CD4-positive, alpha-beta T cell treated with Interleukin-21 for 1 hour (primary cell): ENCODE data around the gene CENPB.
"Not testable (repeated sequence)": the region's sequence is repeated elsewhere in the genome, so short reads cannot be mapped to it uniquely, and the experiment has no call there.

Source experiments
- DNase-seq: peaks from one replicate; pipeline ENCODE4 v3.0.0-alpha.2; 2020

The CENPB gene

GRCh38 chr20:3808544-3808943 lies 22.0 kb upstream of the CENPB start:
- no peak for DNase-seq

DNA sequence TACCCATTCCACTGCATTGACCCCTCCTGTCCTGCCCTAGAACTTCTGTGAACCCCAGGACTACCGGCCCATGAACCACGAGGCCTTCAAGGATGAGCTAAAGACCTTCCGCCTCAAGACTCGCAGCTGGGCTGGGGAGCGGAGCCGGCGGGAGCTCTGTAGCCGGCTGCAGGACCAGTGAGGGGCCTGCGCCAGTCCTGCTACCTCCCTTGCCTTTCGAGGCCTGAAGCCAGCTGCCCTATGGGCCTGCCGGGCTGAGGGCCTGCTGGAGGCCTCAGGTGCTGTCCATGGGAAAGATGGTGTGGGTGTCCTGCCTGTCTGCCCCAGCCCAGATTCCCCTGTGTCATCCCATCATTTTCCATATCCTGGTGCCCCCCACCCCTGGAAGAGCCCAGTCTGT lies 18.2 kb upstream of the CENPB start:
- no peak for DNase-seq

DNA sequence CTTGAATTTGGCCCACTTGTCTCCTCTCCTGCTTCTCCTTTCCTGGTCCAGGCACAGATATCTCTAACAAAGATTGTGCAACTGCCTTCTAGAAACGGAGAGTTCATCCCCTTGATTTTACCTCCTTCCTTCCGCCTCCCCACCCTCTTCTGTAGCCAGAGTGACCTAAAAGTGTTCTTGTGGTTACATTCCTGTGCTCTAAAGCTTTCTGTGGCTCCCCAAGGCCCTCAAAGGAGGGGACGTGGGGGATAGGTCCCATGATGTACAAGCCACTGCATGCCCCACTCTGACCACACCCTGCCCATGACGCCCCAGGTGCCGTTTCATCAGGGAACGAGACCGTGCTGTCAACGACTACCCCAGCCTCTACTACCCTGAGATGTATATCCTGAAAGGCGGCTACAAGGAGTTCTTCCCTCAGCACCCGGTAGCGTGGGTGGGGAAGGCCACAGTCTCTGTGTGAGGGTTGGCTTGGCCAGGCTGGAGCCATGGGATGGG lies 17.8 kb upstream of the CENPB start:
- DNase-seq, result no peak

DNA sequence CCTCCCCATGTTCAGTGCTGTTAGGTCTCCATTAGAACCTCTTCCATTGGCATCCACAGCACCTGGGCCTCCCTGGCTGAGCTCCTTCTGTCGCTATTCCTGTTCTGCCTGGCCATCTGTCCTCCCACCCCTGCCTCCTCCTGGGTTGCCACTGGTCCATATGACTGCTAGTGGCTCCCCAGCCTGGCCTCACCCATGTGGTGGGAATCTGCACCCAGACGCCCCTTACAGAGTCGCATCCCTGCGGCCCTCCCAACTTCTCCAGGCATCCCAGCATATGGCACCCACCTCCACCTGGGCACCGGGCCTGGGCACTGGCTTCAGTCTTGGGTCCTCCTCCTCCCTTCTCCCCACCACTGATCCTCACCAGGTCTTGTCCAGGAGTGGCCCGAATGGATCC lies 17.3 kb upstream of the CENPB start:
- DNase-seq, result no peak

- no peak for DNase-seq
These were observed 16.7 kb upstream of the CENPB start for GRCh38 chr20:3803289-3803688.

DNA sequence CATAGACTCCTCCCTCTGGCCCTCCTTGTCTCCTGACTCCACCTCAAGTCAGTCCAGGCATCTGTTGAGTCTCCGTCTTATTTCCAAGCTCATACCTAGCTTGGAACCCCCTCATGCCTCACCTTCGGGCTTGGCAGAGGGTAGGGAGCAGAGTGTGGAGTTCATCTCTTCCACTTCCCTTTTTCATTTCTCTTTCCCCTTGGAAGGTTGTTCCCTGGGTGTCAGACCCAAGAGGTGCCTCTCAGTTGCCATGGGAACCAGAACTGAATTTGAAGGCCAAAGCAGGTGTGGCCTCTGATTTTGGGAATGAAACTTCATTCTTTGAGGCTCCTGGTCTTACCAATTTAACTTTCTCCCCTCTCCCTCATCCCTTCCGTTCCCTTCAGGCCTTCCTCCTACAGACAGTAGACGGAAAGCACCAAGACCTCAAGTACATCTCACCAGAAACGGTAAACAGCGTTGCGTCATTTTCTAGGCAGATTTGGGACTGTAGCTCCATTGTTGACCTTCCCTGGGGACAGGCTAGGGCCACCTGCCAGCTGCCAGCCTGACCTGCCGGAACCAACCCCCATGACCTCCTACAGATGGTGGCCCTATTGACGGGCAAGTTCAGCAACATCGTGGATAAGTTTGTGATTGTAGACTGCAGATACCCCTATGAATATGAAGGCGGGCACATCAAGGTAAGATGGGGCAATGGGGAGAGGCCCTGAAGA lies 16.1 kb upstream of the CENPB start:
- DNase-seq, result no peak

GRCh38 chr20:3801846-3802245 lies 15.3 kb upstream of the CENPB start:
- no peak for DNase-seq

- no peak for DNase-seq
These were observed 14.8 kb upstream of the CENPB start for GRCh38 chr20:3801299-3801698.

DNA sequence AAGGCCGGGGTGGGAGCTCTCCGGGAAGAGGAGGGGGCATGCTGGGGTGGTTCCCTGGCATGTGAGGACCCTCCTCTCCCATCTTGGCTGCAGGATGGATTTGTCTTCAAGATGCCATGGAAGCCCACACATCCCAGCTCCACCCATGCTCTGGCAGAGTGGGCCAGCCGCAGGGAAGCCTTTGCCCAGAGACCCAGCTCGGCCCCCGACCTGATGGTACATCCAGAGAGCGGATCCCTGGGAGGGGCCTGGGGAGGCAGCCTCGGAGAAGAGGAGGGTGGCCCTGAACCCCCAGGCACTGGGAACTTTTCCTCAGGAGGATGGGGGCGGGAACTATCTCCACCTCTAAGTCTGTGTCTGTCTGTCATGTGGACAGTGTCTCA lies 14.3 kb upstream of the CENPB start:
- DNase-seq, result no peak

DNA sequence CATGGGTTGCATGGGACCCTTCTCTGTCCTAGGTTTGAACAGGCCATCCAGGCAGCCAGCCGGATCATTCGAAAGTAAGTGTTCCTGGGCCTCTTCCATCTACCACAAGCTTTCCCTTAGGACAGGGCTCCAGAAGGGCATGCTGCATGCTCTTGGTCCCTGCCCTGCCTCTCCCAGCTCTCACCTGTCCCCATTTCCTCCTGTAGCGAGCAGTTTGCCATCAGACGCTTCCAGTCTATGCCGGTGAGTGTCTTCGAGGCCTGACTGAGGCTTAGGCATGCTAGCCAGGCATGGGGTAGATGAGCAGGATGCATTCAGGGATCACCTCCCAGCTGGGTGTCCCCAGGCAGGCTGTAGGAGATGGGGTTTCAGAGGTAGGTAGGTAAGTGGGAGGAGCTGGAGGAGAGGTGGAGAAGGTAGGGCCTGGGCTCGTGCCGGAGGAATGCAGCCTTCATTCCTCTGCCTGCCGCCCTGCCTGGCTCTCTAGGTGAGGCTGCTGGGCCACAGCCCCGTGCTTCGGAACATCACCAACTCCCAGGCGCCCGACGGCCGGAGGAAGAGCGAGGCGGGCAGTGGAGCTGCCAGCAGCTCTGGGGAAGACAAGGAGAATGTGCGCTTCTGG lies 13.8 kb upstream of the CENPB start:
- no peak for DNase-seq

GRCh38 chr20:3798908-3799248 lies 12.3 kb upstream of the CENPB start:
- DNase-seq, result no peak

DNA sequence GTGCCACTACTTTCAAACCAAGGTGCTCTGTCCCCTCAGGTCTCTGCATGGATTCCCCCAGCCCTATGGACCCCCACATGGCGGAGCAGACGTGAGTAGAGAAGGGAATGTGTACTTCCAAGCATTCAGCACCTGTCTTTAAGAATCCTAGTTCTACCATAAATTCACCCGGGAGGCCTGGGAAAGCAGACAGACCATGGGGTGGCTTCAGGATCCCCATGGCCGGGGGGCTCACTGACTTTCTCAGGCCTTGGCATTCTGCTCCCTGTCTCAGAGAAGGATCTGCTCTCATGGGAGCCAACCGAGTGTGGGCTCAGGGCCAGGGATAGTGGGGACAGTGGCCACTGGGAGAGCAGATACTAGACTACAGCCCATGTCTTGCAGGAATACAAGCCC lies 11.8 kb upstream of the CENPB start:
- DNase-seq, result no peak

DNA sequence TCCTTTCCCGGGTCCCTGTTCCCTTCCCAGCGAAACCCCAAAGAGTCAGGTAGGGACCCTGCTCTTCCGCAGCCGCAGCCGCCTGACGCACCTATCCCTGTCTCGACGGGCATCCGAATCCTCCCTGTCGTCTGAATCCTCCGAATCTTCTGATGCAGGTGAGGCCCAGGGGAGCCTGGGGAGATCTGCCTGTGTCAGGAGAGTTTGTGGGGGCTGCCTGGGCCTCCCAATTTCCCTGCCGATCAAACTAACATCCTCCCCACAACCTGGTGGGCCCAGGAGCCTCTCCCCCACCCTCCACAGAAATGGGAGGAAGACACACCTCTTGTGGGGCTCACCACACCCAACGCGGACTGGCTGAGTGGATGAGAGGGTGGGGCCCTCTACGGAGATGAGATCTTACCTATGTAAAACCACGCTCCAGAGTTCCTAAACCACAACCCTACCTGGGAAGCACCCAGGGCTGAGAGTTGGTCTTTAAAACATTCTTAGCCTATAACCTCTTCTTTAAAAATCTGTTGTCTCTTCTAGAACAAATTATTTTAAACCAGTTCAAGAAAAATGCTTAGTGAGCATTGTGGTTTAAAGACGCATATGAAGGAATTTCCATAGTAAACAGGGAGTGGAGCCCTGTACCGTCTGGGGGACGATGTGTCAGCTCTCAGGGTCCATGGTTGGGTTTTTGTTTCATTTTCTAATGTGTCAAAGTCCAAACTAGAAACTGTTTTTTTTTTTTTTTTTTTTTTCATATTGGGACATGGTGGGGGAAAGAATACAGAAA lies 11.2 kb upstream of the CENPB start:
- peak; percentile 63 for DNase-seq

GRCh38 chr20:3797226-3797545 lies 10.6 kb upstream of the CENPB start:
- DNase-seq, result no peak

GRCh38 chr20:3796477-3797225 lies 10.1 kb upstream of the CENPB start:
- no peak for DNase-seq

DNA sequence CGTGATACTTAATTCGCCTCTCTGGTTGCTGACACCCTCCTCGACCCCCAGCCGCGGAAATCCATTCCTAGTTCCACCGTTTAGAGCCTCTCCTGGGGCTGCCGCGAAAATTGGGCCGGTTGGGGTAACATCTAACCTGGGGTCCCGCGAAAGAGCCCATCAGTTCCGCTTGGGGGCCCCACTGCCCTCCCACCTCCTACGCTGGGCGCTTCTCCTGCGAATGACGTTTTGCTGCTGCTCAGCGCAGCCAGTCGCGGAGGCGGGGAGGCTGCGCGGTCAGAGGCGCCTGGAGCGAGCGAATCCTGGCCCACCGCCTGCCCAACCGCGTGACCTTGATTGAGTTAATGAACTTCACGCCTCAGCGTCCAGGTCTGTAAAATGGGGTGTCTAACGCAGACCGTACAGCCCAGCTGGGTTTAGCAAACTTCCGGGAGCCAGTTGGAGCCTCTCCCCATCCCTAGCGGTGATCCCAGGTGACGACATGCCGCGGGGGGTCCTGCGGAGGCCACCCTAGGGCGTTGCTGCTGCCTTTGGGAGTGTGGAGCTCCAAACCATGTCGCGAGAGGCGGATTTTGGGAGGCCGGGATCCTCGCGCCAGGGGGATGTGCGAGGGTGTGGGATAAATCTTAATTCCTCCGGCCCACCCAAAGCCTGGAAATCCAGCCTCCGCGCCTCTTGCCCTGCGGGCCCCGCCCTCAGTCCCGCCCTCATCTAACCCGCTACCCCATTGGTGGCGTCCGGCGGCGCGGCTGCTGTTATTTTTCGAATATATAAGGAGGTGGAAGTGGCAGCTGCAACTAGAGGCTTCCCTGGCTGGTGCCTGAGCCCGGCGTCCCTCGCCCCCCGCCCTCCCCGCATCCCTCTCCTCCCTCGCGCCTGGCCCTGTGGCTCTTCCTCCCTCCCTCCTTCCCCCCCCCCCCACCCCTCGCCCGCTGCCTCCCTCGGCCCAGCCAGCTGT lies 9.2 kb upstream of the CENPB start, which contains the start of gene CDC25B:
Gene CDC25B, plus strand, starts transcription at position 800 of the 958 bp plus-strand sequence. CDS start 222 bp downstream, outside the sequence.
- peak; percentile 91 for DNase-seq

- no peak for DNase-seq
These were observed 8.3 kb upstream of the CENPB start for GRCh38 chr20:3794701-3795420.

- not testable (repeated sequence) for DNase-seq
These were observed 7.6 kb upstream of the CENPB start for GRCh38 chr20:3794168-3794567.

GRCh38 chr20:3789201-3789600 lies 2.7 kb upstream of the CENPB start:
- DNase-seq, result not testable (repeated sequence)

DNA sequence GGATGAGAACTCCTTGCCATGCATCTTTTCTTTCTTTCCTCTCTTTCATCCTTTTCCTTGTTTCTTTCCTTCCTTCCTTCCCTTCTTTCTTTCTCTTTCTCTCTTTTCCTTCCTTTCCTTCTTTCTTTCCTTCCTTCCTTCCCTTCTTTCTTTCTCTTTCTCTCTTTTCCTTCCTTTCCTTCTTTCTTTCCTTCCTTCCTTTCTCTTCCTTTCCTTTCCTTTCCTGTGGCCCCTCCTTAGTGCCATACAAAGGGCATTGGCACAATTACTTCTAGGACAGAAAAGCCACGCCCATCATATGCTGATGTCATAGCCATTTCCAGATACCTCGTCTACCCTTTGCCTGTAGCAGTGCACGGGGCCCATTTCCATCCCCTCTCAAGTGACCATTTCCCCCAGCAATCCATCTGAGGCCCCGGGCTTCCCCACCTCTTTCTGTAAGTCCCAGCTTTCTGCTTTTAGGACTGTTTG lies 2.2 kb upstream of the CENPB start:
- no peak for DNase-seq

DNA sequence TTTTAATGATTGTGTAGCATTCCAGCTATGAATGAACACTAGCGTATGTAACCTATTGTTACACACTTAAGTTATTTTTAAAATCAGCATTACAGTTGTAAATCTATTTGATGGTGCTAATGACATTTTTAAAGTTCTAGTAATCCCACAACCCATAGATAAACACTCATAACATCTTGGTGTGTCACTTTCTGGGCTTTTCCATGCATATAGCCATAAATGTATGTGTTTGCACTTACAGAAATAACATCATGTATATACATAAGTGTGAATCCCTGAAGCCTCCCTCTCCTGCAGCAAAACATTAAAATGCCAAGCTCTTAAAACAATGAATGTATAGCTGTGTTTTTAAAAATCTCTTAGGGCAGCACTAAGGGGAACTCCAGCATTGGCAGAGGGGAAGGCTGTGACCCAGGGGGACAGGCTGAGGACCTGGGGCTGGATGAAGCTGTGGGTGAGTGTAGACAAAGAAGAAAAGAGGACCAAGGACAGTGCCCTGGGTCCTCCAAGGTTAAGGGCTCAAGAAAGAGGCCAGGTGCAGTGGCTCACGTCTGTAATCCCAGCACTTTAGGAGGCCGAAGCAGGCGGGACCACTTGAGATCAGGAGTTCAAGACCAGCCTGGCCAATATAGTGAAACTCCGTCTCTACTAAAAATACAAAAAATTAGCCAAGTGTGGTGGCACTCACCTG lies 929 bp upstream of the CENPB start:
- no peak for DNase-seq
